Bronchial epithelial cell (primary cell): ENCODE results near the gene AADACL2. TPM values are rescaled to one million over a fixed set of nuclear protein-coding genes. Genes with fewer than 3 reads are reported as not detected.

Experiments used
- DNase-seq: peaks from one replicate; pipeline ENCODE4 v3.0.0-alpha.2; 2010; ENCODE audit warnings: low read depth
- FAIRE-seq: peaks from 2 replicates; lab custom pipeline; 2011; peaks lifted over from hg19 to GRCh38; lab: Jason Lieb, UNC
- H3K27me3 ChIP-seq: 2 replicates; pipeline ENCODE4 v1.5.1; 2011; ENCODE audit warnings: low read length; ENCODE audit not compliant: control insufficient read depth, insufficient read depth
- H3K36me3 ChIP-seq: 2 replicates; pipeline ENCODE4 v1.5.1; 2011; ENCODE audit warnings: low read length; ENCODE audit not compliant: control insufficient read depth, insufficient read depth
- H3K4me3 ChIP-seq: 2 replicates; pipeline ENCODE4 v1.5.1; 2011; ENCODE audit warnings: mild to moderate bottlenecking, low read depth, low read length, control low read depth
- CTCF ChIP-seq: IDR thresholded peaks from 2 replicates; pipeline ENCODE4 v1.5.1; 2011; ENCODE audit warnings: mild to moderate bottlenecking, moderate library complexity, low read length, control low read depth, inconsistent platforms; ENCODE audit not compliant: insufficient read depth, severe bottlenecking
- total RNA-seq: library from RNA; depleted of rRNA; stranded (reverse); fragments of >200 nt; gene quantifications from 2 replicates; pipeline ENCODE4 v1.2.1, GENCODE V29; 2014

Gene AADACL2
- total RNA-seq = not detected in 2 replicates

- DNase-seq (no peak), FAIRE-seq (no peak)
- H3K4me3 ChIP-seq = no peak within 1 kb of the TSS
These were observed at the start of gene AADACL2 for GRCh38 chr3:151733613-151734012. AADACL2 (plus strand) TSS chr3:151733927; CDS start chr3:151734036, 109 bp downstream.

GRCh38 chr3:151684094-151684493 lies 49.6 kb upstream of the AADACL2 start:
- Histone ChIP-seq H3K4me3 (no peak overlapping the region), H3K36me3 (no peaks in the 10 kb centered on the region), H3K27me3 (no peaks in the 10 kb centered on the region)
- TF ChIP-seq CTCF = no peak
- FAIRE-seq (no peak), DNase-seq (no peak)

More at GRCh38 chr3:151733613-151734012, at the start of gene AADACL2:
- Histone ChIP-seq H3K36me3 (no peaks in the 10 kb centered on the region), H3K27me3 (no peaks in the 10 kb centered on the region)
- no peak for TF ChIP-seq CTCF

GRCh38 chr3:151686257-151686656 lies 47.5 kb upstream of the AADACL2 start:
- no peak for FAIRE-seq
- no peaks in the 10 kb centered on the region for H3K36me3 ChIP-seq
- no peak for TF ChIP-seq CTCF

GRCh38 chr3:151687076-151687475 lies 46.7 kb upstream of the AADACL2 start:
- H3K36me3 ChIP-seq = no peaks in the 10 kb centered on the region
- DNase-seq (no peak), FAIRE-seq (no peak)
- no peak overlapping the region for H3K4me3 ChIP-seq
- no peaks in the 10 kb centered on the region for H3K27me3 ChIP-seq
- no peak for TF ChIP-seq CTCF

More at GRCh38 chr3:151686257-151686656, 47.5 kb upstream of the AADACL2 start:
- Histone ChIP-seq H3K4me3 (no peak overlapping the region), H3K27me3 (no peaks in the 10 kb centered on the region)
- peak; percentile 35 for DNase-seq

GRCh38 chr3:151688571-151688970 lies 45.2 kb upstream of the AADACL2 start:
- TF ChIP-seq CTCF = no peak
- H3K27me3 ChIP-seq = no peaks in the 10 kb centered on the region
- FAIRE-seq = no peak

GRCh38 chr3:151690645-151691044 lies 43.1 kb upstream of the AADACL2 start:
- FAIRE-seq = no peak
- H3K27me3 ChIP-seq = no peaks in the 10 kb centered on the region
- no peak overlapping the region for H3K4me3 ChIP-seq
- no peaks in the 10 kb centered on the region for H3K36me3 ChIP-seq
- DNase-seq = no peak
- no peak for TF ChIP-seq CTCF

More at GRCh38 chr3:151688571-151688970, 45.2 kb upstream of the AADACL2 start:
- Histone ChIP-seq H3K36me3 (no peaks in the 10 kb centered on the region), H3K4me3 (no peak overlapping the region)
- no peak for DNase-seq
